AG04450 (cell line): ENCODE results near the gene TRPC4AP. TPM values are rescaled to one million over a fixed set of nuclear protein-coding genes. Genes with fewer than 3 reads are reported as not detected.

Experiments used
- CTCF ChIA-PET: fragments of 300-600, 350-600 bp; formaldehyde crosslinking; extraction: SDS; loops from one replicate; lab custom pipeline; 2022; ENCODE audit warnings: antibody characterized with exemption, inconsistent platforms; lab: Charles Lee
- POLR2A ChIA-PET: fragments of 350-600 bp; formaldehyde crosslinking; extraction: SDS; loops from one replicate; lab custom pipeline; 2021; ENCODE audit warnings: antibody characterized with exemption, inconsistent platforms; lab: Yijun Ruan, JAX
- DNase-seq: peaks from one replicate; pipeline ENCODE4 v3.0.0-alpha.2; 2011; ENCODE audit warnings: low read depth, low spot score
- H3K27ac ChIP-seq: one replicate; pipeline ENCODE4 v1.5.1; 2012; ENCODE audit warnings: low read depth, low read length, control low read depth
- H3K27me3 ChIP-seq: one replicate; pipeline ENCODE4 v1.6.0; 2012; ENCODE audit warnings: low read length; ENCODE audit not compliant: control insufficient read depth, insufficient read depth
- H3K4me3 ChIP-seq: 2 replicates; pipeline ENCODE4 v1.5.1; 2011; ENCODE audit warnings: mild to moderate bottlenecking, low read depth, low read length, control low read depth
- H3K9me3 ChIP-seq: 2 replicates; pipeline ENCODE4 v1.5.1; 2012; ENCODE audit warnings: low read length; ENCODE audit not compliant: control insufficient read depth, insufficient read depth
- polyA minus RNA-seq: library from RNA; depleted of rRNA, polyadenylated mRNA; stranded (reverse); fragments of >200 nt; gene quantifications from 2 replicates; pipeline ENCODE4 v1.2.3, GENCODE V29; 2011; rRNA and poly(A)+ RNA removed
- polyA plus RNA-seq: library from polyadenylated mRNA; depleted of rRNA; stranded (reverse); fragments of >200 nt; gene quantifications from 2 replicates; pipeline ENCODE4 v1.2.3, GENCODE V29; 2011; rRNA removed
- TF ChIP-seq, protein P1 (sequence below): IDR thresholded peaks from 2 replicates; pipeline ENCODE4 v1.5.1; 2011; ENCODE audit warnings: low read depth, low read length, control low read depth, inconsistent platforms

TRPC4AP gene, protein sequence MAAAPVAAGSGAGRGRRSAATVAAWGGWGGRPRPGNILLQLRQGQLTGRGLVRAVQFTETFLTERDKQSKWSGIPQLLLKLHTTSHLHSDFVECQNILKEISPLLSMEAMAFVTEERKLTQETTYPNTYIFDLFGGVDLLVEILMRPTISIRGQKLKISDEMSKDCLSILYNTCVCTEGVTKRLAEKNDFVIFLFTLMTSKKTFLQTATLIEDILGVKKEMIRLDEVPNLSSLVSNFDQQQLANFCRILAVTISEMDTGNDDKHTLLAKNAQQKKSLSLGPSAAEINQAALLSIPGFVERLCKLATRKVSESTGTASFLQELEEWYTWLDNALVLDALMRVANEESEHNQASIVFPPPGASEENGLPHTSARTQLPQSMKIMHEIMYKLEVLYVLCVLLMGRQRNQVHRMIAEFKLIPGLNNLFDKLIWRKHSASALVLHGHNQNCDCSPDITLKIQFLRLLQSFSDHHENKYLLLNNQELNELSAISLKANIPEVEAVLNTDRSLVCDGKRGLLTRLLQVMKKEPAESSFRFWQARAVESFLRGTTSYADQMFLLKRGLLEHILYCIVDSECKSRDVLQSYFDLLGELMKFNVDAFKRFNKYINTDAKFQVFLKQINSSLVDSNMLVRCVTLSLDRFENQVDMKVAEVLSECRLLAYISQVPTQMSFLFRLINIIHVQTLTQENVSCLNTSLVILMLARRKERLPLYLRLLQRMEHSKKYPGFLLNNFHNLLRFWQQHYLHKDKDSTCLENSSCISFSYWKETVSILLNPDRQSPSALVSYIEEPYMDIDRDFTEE
- polyA plus RNA-seq (85.4 and 94.0 TPM in 2 replicates), polyA minus RNA-seq (107 and 121 TPM in 2 replicates)

DNA sequence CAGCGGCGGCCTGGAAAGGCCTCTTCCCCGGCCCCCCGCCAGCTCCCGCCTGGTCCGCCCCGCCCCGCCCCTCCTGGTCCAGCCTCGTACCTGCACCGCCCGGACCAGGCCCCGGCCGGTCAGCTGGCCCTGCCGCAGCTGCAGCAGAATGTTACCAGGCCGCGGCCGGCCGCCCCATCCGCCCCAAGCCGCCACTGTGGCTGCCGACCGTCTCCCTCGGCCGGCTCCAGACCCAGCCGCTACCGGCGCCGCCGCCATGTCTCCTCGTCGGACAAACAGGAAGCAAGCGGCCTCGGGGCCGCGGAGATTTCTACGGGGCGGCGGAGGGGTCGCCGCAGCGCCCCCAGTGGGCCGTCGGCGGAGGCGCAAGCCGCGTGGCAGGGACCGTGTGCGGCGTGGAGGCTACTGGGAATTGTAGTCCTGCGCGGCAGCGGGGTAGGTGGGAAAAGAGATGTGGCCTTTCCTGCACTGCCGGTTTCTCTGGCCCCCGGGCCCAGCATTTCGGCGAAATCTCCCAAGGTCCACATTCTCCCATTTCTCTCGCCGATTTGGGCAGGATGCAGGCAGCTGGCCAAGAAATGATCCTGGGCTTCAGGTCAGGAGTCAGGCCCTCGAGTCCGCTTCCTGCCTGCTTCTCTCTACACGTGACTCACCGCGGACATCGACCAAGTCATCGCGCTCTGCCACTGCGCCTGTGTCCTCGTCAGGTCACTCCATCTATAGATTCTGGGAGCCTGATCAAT is at the start of gene TRPC4AP:
TSS of gene TRPC4AP (minus strand) at position 284 of the 743 bp plus-strand sequence. CDS start at position 258, 26 bp downstream.
- CTCF ChIA-PET: interaction anchor here (0.6 to 1.9 kb wide), 9 partner anchors 10 to 177 kb away, joined by 3 to 7 read pairs (median 3); partner anchors contain the start of genes GSS and MYH7B
- Histone ChIP-seq H3K27me3 (no peaks in the 10 kb centered on the region), H3K27ac (peak within 1 kb of the TSS; percentile 88), H3K4me3 (peak within 1 kb of the TSS; percentile 93), H3K9me3 (no peaks in the 10 kb centered on the region)
- TF ChIP-seq, protein P1, sequence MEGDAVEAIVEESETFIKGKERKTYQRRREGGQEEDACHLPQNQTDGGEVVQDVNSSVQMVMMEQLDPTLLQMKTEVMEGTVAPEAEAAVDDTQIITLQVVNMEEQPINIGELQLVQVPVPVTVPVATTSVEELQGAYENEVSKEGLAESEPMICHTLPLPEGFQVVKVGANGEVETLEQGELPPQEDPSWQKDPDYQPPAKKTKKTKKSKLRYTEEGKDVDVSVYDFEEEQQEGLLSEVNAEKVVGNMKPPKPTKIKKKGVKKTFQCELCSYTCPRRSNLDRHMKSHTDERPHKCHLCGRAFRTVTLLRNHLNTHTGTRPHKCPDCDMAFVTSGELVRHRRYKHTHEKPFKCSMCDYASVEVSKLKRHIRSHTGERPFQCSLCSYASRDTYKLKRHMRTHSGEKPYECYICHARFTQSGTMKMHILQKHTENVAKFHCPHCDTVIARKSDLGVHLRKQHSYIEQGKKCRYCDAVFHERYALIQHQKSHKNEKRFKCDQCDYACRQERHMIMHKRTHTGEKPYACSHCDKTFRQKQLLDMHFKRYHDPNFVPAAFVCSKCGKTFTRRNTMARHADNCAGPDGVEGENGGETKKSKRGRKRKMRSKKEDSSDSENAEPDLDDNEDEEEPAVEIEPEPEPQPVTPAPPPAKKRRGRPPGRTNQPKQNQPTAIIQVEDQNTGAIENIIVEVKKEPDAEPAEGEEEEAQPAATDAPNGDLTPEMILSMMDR: peak; percentile 90
- peak; percentile 65 for DNase-seq
- POLR2A ChIA-PET: interaction anchor here (0.6 to 0.9 kb wide), 5 partner anchors 55 to 192 kb away, joined by 3 to 5 read pairs (median 3); partner anchors contain the start of genes EDEM2 and EIF6

DNA sequence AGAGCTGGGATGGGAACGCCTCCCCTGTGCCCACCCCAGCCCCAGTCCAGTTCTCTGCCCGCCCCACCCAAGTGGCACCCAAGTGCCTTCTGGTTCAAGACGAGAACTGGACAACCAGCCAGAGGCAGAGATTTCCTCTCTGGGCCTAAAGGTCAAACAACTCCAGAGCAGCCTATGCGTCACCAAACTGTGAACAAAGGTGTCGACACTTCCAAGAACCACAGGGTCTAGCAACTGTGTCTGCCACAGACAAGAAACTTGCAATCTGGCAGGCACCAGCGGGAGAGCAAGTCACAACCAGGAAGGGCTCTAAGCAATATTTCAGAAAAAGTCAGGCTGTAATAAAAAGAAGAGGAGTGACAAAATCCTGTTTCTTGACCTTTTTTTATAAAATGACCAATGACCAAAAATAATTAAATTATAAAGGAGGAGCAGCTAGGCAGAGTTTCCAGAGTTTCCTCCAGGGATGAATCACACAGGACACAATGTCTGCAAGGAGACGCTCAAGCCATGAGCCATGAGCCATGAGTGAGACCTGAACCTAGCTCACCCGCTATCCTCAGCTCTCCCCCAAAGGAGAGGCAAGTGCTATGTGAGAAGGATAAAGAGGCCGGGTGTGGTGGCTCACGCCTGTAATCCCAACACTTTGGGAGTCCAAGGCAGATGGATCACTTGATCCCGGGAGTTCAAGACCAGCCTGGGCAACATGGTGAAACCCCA is 43.4 kb upstream of the TRPC4AP start:
- TF ChIP-seq, protein P1: no peak
- ChIA-PET CTCF (interaction anchor here (0.6 to 0.7 kb wide), 2 partner anchors 39 to 41 kb away, joined by 3 to 12 read pairs; no protein-coding TSS in a partner anchor), POLR2A (no interaction called here)
- no peaks in the 10 kb centered on the region for H3K9me3 ChIP-seq
- H3K27ac ChIP-seq: no peak overlapping the region
- H3K27me3 ChIP-seq: no peaks in the 10 kb centered on the region
- DNase-seq: no peak
- no peak overlapping the region for H3K4me3 ChIP-seq

DNA sequence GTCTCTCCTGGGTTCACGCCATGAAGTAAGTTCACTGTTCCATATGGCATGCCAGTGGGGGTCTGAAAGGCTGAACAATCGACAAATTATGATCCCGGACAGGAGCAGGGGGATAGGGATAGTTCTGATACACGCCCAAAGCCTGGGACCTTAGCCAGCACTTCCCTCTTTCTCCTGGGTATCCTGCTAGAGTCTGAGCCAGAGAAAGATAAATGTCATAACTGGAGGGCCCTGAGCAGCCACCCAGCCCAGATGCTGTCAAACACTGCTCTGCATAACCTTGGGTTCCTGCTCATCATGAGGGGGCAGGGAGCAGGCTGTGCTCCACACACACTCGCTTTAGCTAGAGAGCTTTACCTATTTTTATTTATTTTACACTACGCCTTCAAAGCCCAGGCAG is 42.3 kb upstream of the TRPC4AP start:
- no peak for DNase-seq
- TF ChIP-seq, protein P1: no peak
- Histone ChIP-seq H3K4me3 (no peak overlapping the region), H3K27ac (no peak overlapping the region), H3K27me3 (no peaks in the 10 kb centered on the region), H3K9me3 (no peaks in the 10 kb centered on the region)
- CTCF ChIA-PET: interaction anchor here (1.8 to 2.9 kb wide), 2 partner anchors 10 to 39 kb away, joined by 6 to 8 read pairs; no protein-coding TSS in a partner anchor
- POLR2A ChIA-PET: no interaction called here

DNA sequence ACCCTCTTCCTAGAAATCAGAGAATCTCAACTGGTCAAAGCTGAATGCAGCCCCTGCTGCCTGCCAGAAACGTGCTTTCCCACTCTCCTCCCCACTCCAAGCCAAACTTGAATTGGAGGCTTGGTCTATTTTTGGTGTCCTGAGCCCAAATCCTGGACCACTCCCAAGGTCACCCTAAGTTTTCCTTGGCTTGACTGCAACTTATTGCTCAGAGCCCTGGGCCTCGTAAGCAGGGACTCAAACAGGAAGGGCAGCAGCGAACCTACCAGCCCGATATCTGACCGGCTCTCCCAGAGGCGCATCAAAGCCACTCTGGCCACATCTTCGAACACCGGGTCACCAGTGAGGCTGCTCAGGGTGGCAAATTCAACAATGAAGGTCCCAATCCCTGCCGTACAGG is 41.9 kb upstream of the TRPC4AP start:
- POLR2A ChIA-PET: no interaction called here
- CTCF ChIA-PET: interaction anchor here (0.6 to 2.9 kb wide), 5 partner anchors 11 to 272 kb away, joined by 3 to 8 read pairs (median 4); partner anchors contain the start of gene MMP24OS
- Histone ChIP-seq H3K27me3 (no peaks in the 10 kb centered on the region), H3K9me3 (no peaks in the 10 kb centered on the region), H3K27ac (no peak overlapping the region), H3K4me3 (no peak overlapping the region)
- no peak for DNase-seq
- TF ChIP-seq, protein P1: no peak
